Measurements from ENCODE around the gene CEP97.

GRCh38 chr3:101819649-101820206 lies 95.3 kb downstream of the CEP97 start:
- no peak for TF ChIP-seq IRF3 (IDR thresholded peaks at IDR 0.05; ENCODE audit: low read depth, low read length)
- no peak for TF ChIP-seq FOXJ3 (CRISPR knock-in tag; IDR thresholded peaks at IDR 0.05)
- TF ChIP-seq FOXM1 (IDR thresholded peaks at IDR 0.05; ENCODE audit: low read depth), result no peak
- no peak for TF ChIP-seq GABPA (IDR thresholded peaks at IDR 0.05; ENCODE audit: low read depth)
- no peak for TF ChIP-seq TAF1 (IDR thresholded peaks at IDR 0.05; ENCODE audit: borderline replicate concordance, low read depth, low read length)
- TF ChIP-seq TEAD4 (IDR thresholded peaks at IDR 0.05; ENCODE audit: borderline replicate concordance, insufficient read depth), result no peak
- no peak for TF ChIP-seq EZH2phosphoT487 (IDR thresholded peaks at IDR 0.05; ENCODE audit: borderline replicate concordance, low read depth)
- no peak for TF ChIP-seq FOSL2 (IDR thresholded peaks at IDR 0.05; ENCODE audit: borderline replicate concordance, low read depth)
- no peak for TF ChIP-seq YY1 (IDR thresholded peaks at IDR 0.05; ENCODE audit: low read depth)
- TF ChIP-seq RXRA (IDR thresholded peaks at IDR 0.05; ENCODE audit: borderline replicate concordance, low read depth), result no peak
- TF ChIP-seq SIN3A (IDR thresholded peaks at IDR 0.05; ENCODE audit: borderline replicate concordance, low read depth, low read length), result no peak
- TF ChIP-seq CTCF (IDR thresholded peaks at IDR 0.05), result no peak
